Mammary epithelial cell (primary cell): ENCODE results near the gene DVL3.

Source experiments
- EZH2 ChIP-seq: IDR thresholded peaks from 2 replicates; pipeline ENCODE4 v1.6.1; 2012; ENCODE audit warnings: low read length, inconsistent platforms, borderline replicate concordance
- TF ChIP-seq, protein P1 (sequence below), 2 donors: IDR thresholded peaks in 1 of 2; conservative IDR thresholded peaks in 1 of 2; 2 replicates each; pipeline ENCODE4 v1.5.1; 2011 to 2012; ENCODE audit warnings: inconsistent platforms in 2 of 2, low read length in 2 of 2, mild to moderate bottlenecking in 2 of 2, control low read depth in 1 of 2, low read depth in 1 of 2; ENCODE audit not compliant: insufficient read depth in 1 of 2; ENCODE audit errors: extremely low read depth in 1 of 2

DNA sequence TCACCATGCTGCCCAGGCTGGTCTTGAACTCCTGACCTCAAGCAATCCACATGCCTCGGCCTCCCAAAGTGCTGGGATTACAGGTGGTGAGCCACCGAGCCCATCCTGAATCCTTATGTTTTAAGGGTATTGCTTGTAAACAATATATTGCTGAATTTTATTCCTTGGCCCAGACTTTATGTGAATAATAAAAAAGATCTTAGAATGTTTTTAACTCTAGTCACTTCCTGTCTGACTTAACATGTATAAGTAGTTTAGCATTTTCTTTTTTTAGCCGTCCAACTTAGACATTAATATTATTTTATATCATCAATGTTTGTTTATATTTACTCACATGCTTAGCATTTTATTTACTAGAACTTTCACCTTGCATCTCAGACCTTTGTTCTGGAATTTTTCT, 29.2 kb upstream of the DVL3 start:
- TF ChIP-seq, protein P1, sequence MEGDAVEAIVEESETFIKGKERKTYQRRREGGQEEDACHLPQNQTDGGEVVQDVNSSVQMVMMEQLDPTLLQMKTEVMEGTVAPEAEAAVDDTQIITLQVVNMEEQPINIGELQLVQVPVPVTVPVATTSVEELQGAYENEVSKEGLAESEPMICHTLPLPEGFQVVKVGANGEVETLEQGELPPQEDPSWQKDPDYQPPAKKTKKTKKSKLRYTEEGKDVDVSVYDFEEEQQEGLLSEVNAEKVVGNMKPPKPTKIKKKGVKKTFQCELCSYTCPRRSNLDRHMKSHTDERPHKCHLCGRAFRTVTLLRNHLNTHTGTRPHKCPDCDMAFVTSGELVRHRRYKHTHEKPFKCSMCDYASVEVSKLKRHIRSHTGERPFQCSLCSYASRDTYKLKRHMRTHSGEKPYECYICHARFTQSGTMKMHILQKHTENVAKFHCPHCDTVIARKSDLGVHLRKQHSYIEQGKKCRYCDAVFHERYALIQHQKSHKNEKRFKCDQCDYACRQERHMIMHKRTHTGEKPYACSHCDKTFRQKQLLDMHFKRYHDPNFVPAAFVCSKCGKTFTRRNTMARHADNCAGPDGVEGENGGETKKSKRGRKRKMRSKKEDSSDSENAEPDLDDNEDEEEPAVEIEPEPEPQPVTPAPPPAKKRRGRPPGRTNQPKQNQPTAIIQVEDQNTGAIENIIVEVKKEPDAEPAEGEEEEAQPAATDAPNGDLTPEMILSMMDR (conservative IDR thresholded peaks at IDR 0.05 in 1 of 2, IDR thresholded peaks at IDR 0.05 in 1 of 2; ENCODE audit: extremely low read depth in 1 of 2, insufficient read depth in 1 of 2, low read depth in 1 of 2, low read length in 2 of 2): no peak
- no peak for TF ChIP-seq EZH2
